Kidney (tissue), 14 donors: ENCODE results near the gene FSHR. TPM values are rescaled to one million over a fixed set of nuclear protein-coding genes. Genes with fewer than 3 reads are reported as not detected.
A peak's percentile ranks its signal among the peaks of the same experiment; 100 is the strongest.

Experiments used
- DNase-seq, 5 donors: peaks; one replicate each; pipeline ENCODE4 v3.0.0-alpha.2; 2013 to 2020
- FAIRE-seq: peaks from 2 replicates; lab custom pipeline; 2012; peaks lifted over from hg19 to GRCh38; lab: Jason Lieb, UNC
- H3K27ac ChIP-seq, 2 donors: one replicate each; pipeline ENCODE4 v1.7.0; 2013; ENCODE audit warnings: low read depth in 2 of 2, low read length in 2 of 2, inconsistent platforms in 1 of 2
- H3K27me3 ChIP-seq: one replicate; pipeline ENCODE4 v1.7.1; 2013; ENCODE audit warnings: low read length, inconsistent platforms; ENCODE audit not compliant: control insufficient read depth, insufficient read depth
- H3K36me3 ChIP-seq, 3 donors: one replicate each; pipeline versions ENCODE4 v1.7.0 to v1.7.1; 2013; ENCODE audit warnings: low read length in 3 of 3, control low read depth in 1 of 3, inconsistent platforms in 1 of 3; ENCODE audit not compliant: insufficient read depth in 3 of 3, control insufficient read depth in 2 of 3
- H3K4me1 ChIP-seq, 3 donors: one replicate each; pipeline versions ENCODE4 v1.7.0 to v1.7.1; 2013; ENCODE audit warnings: low read length in 3 of 3, inconsistent platforms in 1 of 3, low read depth in 1 of 3; ENCODE audit not compliant: control insufficient read depth in 2 of 3, insufficient read depth in 2 of 3
- H3K4me3 ChIP-seq, 3 donors: one replicate each; pipeline versions ENCODE4 v1.7.0 to v1.8.1; 2013; ENCODE audit warnings: low read length in 3 of 3, control low read depth in 1 of 3, inconsistent platforms in 1 of 3
- H3K9ac ChIP-seq, 3 donors: one replicate each; pipeline versions ENCODE4 v1.7.0 to v1.7.1; 2013; ENCODE audit warnings: low read length in 3 of 3, control low read depth in 1 of 3, inconsistent platforms in 1 of 3
- H3K9me3 ChIP-seq, 3 donors: one replicate each; pipeline versions ENCODE4 v1.7.0 to v1.7.1; 2013; ENCODE audit warnings: low read length in 3 of 3, control low read depth in 1 of 3, inconsistent platforms in 1 of 3; ENCODE audit not compliant: control insufficient read depth in 2 of 3, insufficient read depth in 1 of 3
- CTCF ChIP-seq: IDR thresholded peaks from 3 replicates; pipeline ENCODE4 v1.5.1; 2012; ENCODE audit warnings: mild to moderate bottlenecking, moderate library complexity, borderline replicate concordance; ENCODE audit not compliant: insufficient read depth; ENCODE audit errors: extremely low read depth
- intact Hi-C: fragments of 100-400 bp; cut with DNase I; formaldehyde crosslinking; loops from one replicate; pipeline ENCODE4 v1.11.1; 2022
- polyA plus RNA-seq: library from polyadenylated mRNA; stranded (reverse); fragments of 350-450 nt; fragmentation: Illumina TruSeq; extraction: RNeasy Lipid Tissue Mini Kit (QIAGEN cat#74804); gene quantifications from one replicate; pipeline ENCODE4 v1.2.3, GENCODE V29; 2014; ENCODE audit warnings: low read depth, low replicate concordance; ENCODE audit not compliant: insufficient read depth
- total RNA-seq: library from RNA; stranded (reverse); fragmentation: NEBNext Ultra II Directional; extraction: Animal tissue kit (Norgen Biotek cat#: 25700); gene quantifications from one replicate; pipeline ENCODE4 v1.2.1, GENCODE V29; 2021
- donor health status: control.
- donor health status: control.
- donor health status: control.
- donor health status: control.
- donor health status: control.
- donor health status: DM: yes; HTN: yes; CAD: no.
- donor health status: Normal renal cell carcinoma (clear cell type).

Gene FSHR
- total and polyA plus RNA-seq, 2 donors from 2014 or later: 0.54 TPM; not detected in 1

DNA sequence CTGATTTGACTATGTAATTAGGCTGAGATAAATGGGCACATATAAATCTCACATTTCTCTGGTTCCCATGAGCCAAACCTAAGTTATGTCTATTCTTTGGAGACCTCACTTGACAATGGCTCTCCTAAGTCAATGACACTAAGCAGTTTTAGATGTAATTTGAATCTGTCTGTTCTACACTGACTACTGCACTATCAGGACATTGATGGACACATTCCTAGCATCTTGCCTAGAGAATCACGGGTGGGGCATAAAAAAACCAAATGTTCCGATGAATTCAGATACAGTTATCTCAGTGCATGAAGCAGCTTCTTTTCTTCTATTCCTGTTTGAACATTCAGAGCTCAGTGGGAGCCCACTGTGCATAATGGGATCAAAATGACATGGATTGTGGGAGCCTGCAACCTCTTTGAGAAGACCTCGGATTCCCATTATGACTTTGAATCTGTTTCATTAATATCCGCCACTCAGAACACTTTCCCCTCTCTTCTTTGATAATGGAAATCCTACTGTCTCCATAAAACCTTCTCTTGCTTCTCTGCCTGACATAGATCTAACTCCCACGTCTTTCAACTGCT, 110.8 kb downstream of the FSHR start:
- no peak overlapping the region for H3K9ac ChIP-seq
- no peaks in the 10 kb centered on the region for H3K27me3 ChIP-seq
- no peak overlapping the region for H3K27ac ChIP-seq
- DNase-seq (no peak), FAIRE-seq (no peak)
- intact Hi-C loops: no loop called here
- no peaks in the 10 kb centered on the region for H3K9me3 ChIP-seq
- H3K36me3 ChIP-seq: no peaks in the 10 kb centered on the region
- no peak overlapping the region for H3K4me3 ChIP-seq
- TF ChIP-seq CTCF: no peak
- peaks cover 0 to 3% (median 2%) of the 10 kb centered on the region in 3 donors for H3K4me1 ChIP-seq

DNA sequence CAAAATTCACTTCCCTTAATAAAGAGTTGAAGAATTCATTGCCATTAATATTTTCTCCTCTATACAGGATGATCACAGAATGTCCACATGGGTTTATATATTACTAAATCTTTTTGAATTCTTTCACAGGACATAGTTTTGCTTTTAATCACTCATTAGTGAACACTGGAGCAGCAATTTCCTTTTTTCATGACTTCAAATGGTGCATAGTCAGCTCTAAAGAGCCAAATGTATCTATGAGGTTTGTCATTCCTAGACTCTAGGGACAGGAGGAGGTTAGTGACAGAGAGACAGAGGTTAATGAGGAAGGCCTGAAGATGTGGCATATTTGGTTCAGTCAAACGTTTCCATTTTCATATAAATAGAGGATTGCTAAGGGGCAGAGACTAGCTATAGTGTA, 111.8 kb downstream of the FSHR start:
- Histone ChIP-seq H3K9ac (no peak overlapping the region), H3K27ac (no peak overlapping the region), H3K4me3 (no peak overlapping the region), H3K4me1 (peaks cover 0 to 3% (median 2%) of the 10 kb centered on the region in 3 donors), H3K9me3 (no peaks in the 10 kb centered on the region), H3K36me3 (no peaks in the 10 kb centered on the region), H3K27me3 (no peaks in the 10 kb centered on the region)
- no peak for TF ChIP-seq CTCF
- FAIRE-seq (no peak), DNase-seq (no peak)
- intact Hi-C loops: no loop called here

GRCh38 chr2:49041061-49041460, 113.3 kb downstream of the FSHR start:
- DNase-seq (no peak), FAIRE-seq (no peak)
- Histone ChIP-seq H3K9me3 (no peaks in the 10 kb centered on the region), H3K27me3 (no peaks in the 10 kb centered on the region), H3K27ac (no peak overlapping the region), H3K36me3 (no peaks in the 10 kb centered on the region), H3K4me3 (no peak overlapping the region), H3K4me1 (peaks cover 0 to 3% (median 2%) of the 10 kb centered on the region in 3 donors), H3K9ac (no peak overlapping the region)
- intact Hi-C loops: no loop called here
- TF ChIP-seq CTCF: no peak

DNA sequence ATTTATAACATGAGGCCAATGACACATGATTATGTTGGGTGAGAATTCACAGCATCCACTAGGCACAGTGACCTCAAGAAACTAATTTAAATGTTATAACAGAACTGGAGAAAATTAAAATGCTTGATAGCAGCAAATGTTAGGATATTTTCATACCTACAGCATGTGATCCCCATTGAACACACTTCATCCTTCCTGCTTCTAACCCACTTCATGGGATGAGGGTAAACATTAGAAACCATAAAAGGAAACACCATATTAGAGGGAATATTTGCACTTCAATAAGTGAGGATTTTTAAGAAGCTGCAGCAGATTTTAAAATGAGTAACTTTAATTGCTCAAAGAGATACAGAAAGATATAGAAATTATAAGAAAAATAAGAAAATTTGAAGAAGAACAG, 117.1 kb downstream of the FSHR start:
- Histone ChIP-seq H3K4me3 (no peak overlapping the region), H3K9ac (no peak overlapping the region), H3K36me3 (no peaks in the 10 kb centered on the region), H3K4me1 (no peaks in the 10 kb centered on the region), H3K27ac (no peak overlapping the region), H3K9me3 (no peaks in the 10 kb centered on the region), H3K27me3 (no peaks in the 10 kb centered on the region)
- FAIRE-seq (peak; percentile 11), DNase-seq (no peak)
- intact Hi-C loops: no loop called here
- no peak for TF ChIP-seq CTCF
